HG03039 (cell line): ENCODE measurements around the gene MTA1.

ENCODE experiments used
- ATAC-seq: cut with Tn5 transposase; IDR thresholded peaks from one replicate; pipeline ENCODE4 v1.9.1; 2021; ENCODE audit warnings: mild to moderate bottlenecking, moderate library complexity; ENCODE audit not compliant: unreplicated experiment

Gene MTA1

DNA sequence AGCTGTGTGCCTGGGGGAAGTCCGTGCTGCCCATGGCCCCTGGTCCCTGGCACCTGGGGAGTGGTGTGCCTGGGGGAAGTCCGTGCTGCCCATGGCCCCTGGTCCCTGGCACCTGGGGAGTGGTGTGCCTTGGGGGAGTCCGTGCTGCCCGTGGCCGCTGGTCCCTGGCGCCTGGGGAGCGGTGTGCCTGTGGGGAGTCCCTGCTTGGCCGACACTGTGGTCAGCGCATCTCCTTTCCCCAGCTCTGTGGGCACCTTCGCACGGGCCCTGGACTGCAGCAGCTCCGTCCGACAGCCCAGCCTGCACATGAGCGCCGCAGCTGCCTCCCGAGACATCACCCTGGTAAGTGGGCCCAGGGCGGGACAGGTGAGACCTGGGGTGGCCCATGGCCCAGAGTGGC, 40.5 kb downstream of the MTA1 start:
- no peak for ATAC-seq

GRCh38 chr14:105460616-105461015, 41.0 kb downstream of the MTA1 start:
- ATAC-seq: no peak

- ATAC-seq: no peak
These were observed 42.3 kb downstream of the MTA1 start for GRCh38 chr14:105461903-105462302.

DNA sequence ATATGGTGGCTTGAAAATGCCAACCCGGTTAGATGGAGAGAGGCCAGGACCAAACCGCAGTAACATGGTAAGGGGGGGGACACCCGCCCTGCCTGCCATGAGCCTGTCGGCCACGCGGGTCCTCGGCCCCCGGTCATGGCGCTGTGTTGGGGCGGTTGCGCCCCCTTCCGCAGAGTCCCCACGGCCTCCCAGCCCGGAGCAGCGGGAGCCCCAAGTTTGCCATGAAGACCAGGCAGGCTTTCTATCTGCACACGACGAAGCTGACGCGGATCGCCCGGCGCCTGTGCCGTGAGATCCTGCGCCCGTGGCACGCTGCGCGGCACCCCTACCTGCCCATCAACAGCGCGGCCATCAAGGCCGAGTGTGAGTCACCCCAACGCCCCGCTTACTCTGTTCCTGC, 44.9 kb downstream of the MTA1 start:
- no peak for ATAC-seq

GRCh38 chr14:105465209-105466031, 45.8 kb downstream of the MTA1 start:
- no peak for ATAC-seq

DNA sequence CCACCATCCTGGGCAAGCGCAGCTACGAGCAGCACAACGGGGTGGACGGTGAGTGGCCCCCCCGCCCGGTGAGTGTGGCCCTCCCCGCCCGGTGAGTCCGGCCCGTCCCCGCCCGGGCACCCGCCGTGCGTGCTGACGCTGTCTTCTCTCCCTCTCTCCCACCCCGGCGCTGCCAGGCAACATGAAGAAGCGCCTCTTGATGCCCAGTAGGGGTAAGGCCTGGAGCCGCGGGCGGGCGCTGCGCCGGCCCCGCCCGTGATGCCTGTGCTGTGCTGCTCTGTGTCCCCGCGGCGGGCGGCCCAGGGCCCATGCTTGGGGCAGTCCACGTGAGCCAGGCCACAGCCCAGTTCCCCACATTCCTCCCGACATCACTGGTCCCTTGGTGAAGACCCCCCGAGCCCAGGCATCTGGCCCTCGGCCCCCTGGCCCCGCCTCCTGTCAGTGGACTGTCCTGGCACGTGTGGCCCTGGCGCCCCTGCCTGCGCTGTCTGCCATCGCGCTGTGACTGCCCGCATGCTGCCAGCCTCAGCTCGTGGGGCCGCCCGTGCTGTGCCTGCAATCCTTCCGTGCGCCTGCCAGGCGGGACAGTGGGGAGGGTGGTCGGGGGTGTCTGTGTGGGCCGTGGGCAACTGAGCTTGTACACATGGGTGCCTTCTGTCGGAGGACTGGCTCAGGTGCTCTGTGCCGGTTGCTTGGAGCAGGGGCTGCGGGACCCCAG, 47.1 kb downstream of the MTA1 start:
- no peak for ATAC-seq

DNA sequence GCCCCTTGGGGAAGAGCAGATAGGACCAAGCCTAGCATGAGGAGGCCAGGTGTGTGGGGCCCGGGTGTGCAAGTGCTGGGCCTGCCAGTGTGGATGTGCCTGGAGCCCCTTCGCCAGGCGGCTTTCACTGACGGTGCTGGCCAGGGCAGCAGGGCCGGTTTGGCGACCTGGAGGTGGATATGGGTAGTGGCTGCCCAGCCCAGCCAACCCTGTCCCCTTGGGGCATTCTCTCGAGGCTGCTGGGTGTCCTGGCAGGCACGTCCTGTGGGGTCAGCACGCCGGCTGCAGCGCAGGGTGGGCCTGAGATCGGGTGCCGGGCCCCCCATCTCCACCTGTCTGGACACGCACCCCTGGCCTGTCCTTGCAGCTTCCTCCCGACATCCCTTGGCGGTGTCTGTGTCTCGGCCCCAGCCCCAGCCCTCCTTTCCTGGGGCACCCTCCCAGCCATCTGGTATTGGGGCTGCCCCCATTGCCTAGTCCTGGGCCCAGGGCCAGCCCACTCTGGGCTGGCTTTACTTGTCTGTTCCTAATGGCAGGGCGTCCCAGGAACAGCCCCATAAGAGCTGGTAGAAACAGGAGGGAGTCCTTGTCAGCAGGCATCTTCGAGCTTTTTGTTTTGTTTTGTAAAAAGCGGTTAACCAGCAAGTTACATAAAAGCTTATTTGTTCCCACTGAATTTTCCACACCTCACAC, 47.8 kb downstream of the MTA1 start:
- no peak for ATAC-seq

DNA sequence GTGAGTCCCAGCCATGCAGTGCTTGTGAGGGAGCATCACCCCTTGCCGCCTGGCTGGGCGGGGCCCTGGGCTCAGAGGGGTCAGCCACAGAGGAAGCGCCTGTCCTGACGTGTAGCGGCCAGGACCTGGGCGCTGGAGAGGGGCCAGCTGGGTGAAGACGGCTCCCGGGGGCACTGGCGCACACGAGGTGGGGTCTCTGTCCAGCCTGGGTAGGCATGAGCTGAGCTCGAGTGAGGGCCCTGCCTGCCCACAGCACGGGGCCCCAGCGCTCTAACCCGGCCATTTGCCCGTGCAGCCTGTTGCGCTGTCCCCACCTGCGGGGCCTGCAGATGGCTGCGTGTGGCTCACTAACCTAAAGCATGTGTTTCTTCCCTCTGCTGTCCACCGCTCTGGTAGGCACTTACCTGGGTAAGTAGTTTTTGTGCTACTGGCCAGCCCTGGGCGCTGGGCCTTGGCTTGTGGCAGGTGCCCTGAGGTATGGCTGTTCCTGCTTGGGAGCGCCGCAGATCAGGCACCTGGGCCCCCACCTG, 48.4 kb downstream of the MTA1 start:
- no peak for ATAC-seq

- ATAC-seq: no peak
These were observed 49.1 kb downstream of the MTA1 start for GRCh38 chr14:105468621-105469241.

DNA sequence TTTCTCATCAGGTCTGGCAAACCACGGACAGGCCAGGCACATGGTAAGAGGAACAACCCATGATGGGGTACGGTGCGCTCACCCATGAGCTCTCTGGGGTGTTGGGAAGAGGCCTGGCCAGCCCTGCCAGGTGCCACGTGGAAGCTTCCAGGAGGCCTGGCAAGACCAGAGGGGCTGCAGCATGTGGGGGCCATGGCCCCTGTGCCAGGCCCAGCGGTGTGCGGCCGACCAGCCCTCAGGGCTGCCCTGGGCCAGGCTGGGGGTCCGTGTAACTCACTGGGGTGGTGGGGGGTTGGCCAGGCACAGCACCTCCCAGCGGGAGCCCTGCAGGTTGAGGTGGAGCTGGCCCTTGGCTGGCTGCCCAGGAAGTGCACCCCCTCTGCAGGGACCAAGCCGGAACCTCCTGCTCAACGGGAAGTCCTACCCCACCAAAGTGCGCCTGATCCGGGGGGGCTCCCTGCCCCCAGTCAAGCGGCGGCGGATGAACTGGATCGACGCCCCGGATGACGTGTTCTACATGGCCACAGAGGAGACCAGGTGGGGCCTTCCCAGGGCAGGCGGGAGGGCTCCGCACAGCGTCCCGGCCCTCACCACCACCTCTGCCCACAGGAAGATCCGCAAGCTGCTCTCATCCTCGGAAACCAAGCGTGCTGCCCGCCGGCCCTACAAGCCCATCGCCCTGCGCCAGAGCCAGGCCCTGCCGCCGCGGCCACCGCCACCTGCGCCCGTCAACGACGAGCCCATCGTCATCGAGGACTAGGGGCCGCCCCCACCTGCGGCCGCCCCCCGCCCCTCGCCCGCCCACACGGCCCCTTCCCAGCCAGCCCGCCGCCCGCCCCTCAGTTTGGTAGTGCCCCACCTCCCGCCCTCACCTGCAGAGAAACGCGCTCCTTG, 50.1 kb downstream of the MTA1 start:
- no peak for ATAC-seq

GRCh38 chr14:105470350-105471296, 51.0 kb downstream of the MTA1 start:
- ATAC-seq: no peak

GRCh38 chr14:105471297-105471821, 51.7 kb downstream of the MTA1 start:
- ATAC-seq: no peak

- no peak for ATAC-seq
These were observed 52.3 kb downstream of the MTA1 start for GRCh38 chr14:105471823-105472485.

DNA sequence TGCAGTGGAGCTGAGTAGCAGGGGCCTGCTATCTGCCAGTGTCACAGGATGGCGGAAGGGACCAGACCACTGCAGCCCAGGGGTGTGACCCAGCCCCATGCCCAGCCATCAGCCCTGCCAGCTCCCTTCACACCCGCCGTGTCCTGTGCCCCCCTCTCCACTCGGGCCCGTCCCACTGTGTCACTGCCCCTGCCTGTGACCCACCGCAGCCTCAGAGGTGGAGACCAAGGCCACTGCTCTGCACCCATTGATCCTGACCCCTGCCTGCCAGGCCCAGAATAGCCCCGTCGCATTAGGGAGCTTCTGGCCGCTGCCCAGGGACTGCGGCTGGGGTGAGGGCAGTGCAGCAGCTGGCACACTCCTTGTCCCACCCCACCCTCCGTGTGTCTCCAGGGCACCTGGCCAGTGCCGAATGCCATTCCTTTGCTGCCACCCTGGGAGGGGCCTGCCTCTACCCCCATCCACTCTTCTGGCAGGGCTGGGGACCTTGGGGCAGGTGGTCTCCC, 52.9 kb downstream of the MTA1 start:
- ATAC-seq: no peak

DNA sequence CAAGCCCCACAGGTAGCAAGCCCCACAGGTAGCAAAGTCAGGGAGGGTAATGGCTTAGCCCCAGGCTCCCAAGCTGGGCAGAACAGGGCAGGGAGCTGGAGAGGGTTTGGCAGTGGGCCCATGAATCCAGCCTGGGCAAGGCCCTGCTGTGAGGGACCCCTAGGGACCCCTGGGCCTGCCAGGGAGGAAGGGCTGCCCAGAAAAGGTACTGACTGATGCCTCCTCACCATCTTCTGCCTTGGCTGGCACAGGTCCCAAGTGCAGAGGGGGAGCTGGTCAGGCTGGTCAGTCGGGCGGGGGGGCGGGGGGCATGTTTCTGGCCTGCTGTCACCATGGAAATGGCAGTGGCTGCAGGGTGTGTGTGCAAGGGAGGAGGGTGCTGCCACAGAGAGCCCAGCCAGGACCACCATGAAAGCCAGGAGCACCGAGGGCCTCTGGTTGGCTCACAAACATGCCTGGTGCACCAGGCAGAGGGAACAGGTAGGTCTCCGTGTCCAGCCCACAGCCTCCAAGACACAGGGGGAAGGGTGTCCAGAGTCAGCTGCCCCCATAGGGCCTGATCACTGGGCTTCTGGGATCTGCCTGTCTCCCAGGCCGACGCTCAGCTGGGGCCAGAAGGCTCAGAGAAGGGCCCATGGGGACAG, 53.5 kb downstream of the MTA1 start:
- no peak for ATAC-seq

- no peak for ATAC-seq
These were observed 54.3 kb downstream of the MTA1 start for GRCh38 chr14:105473677-105474482.
